ENCODE results near the gene EEF1A2. TPM values are rescaled to one million over a fixed set of nuclear protein-coding genes. Genes with fewer than 3 reads are reported as not detected.

The EEF1A2 gene
- polyA plus RNA-seq, 2 of the 4 experiments (the other 2 are of a cell fraction) = 16.3 to 129 TPM

GRCh38 chr20:63529861-63530787 lies 31.2 kb upstream of the EEF1A2 start (continued):
- TF ChIP-seq HMGXB4 (CRISPR knock-in tag; IDR thresholded peaks at IDR 0.05; ENCODE audit: borderline replicate concordance) (no peak), CHD4 (IDR thresholded peaks at IDR 0.05; ENCODE audit: borderline replicate concordance) (no peak), JUNB (IDR thresholded peaks at IDR 0.05) (no peak), RCOR1 (IDR thresholded peaks at IDR 0.05; ENCODE audit: low read depth, low read length) (no peak)

- no peaks in the 10 kb centered on the region for H3K4me1 ChIP-seq
- 91% methylated on average over 15 of the region's 27 CpGs for WGBS (ENCODE audit: missing lambda C conversion rate)
- peak; percentile 4 to 8; a peak in 3 of 6 replicates for ATAC-seq
- ChIA-PET CTCF (interaction anchor here (0.7 to 4.1 kb wide), 7 partner anchors 8 to 451 kb away, joined by 3 to 18 read pairs (median 7); partner anchors contain the start of genes PPDPF and PTK6), POLR2A (interaction anchor here (1.0 to 2.9 kb wide), 4 partner anchors 9 to 53 kb away, joined by 3 to 15 read pairs (median 6); partner anchors contain the start of genes PPDPF and PTK6)
- no peak overlapping the region for H3K27ac ChIP-seq
- no peak for DNase-seq (ENCODE audit: low read depth in 1 of 2, low spot score in 1 of 2)
- H3K4me2 ChIP-seq = no peak overlapping the region
- no peak for FAIRE-seq
- H3K9me3 ChIP-seq = no peaks in the 10 kb centered on the region
- no peak overlapping the region for H3K4me3 ChIP-seq
- TF ChIP-seq MAFK (IDR thresholded peaks at IDR 0.05; ENCODE audit: partially characterized antibody) (no peak), HDAC2 (IDR thresholded peaks at IDR 0.05) (no peak), TFCP2L1 (CRISPR knock-in tag; IDR thresholded peaks at IDR 0.05) (no peak), POLR2AphosphoS2 (conservative IDR thresholded peaks at IDR 0.05; ENCODE audit: low read length) (no peak), POLR2A (IDR thresholded peaks at IDR 0.05; ENCODE audit: low read length) (no peak), FOSB (CRISPR knock-in tag; IDR thresholded peaks at IDR 0.05) (no peak), MYC (IDR thresholded peaks at IDR 0.05; ENCODE audit: borderline replicate concordance, low read length) (no peak), ZSCAN20 (CRISPR knock-in tag; IDR thresholded peaks at IDR 0.05) (no peak), JUNB (IDR thresholded peaks at IDR 0.05) (no peak), FOSL2 (IDR thresholded peaks at IDR 0.05) (no peak), FOSL2 (CRISPR knock-in tag; IDR thresholded peaks at IDR 0.05) (no peak), CHD2 (IDR thresholded peaks at IDR 0.05; ENCODE audit: low read length, partially characterized antibody) (no peak), EP300 (IDR thresholded peaks at IDR 0.05) (no peak), ESRRA (IDR thresholded peaks at IDR 0.05; ENCODE audit: borderline replicate concordance, low read length) (no peak), USF2 (IDR thresholded peaks at IDR 0.05) (no peak), ZC3H11A (IDR thresholded peaks at IDR 0.05) (no peak), REST (IDR thresholded peaks at IDR 0.05) (no peak), SREBF2 (IDR thresholded peaks at IDR 0.05) (no peak), KDM1A (IDR thresholded peaks at IDR 0.05; ENCODE audit: low read depth) (no peak), HMGXB4 (CRISPR knock-in tag; IDR thresholded peaks at IDR 0.05; ENCODE audit: borderline replicate concordance) (no peak), ELK1 (IDR thresholded peaks at IDR 0.05; ENCODE audit: low read depth, low read length) (no peak)
Observed at GRCh38 chr20:63529180-63529860, 30.4 kb upstream of the EEF1A2 start.
